DMS 273 treated with DMSO at 0.1 percent for 48 hours (cell line): ENCODE measurements around the gene DNAJB1.
"Not testable (repeated sequence)": the region's sequence is repeated elsewhere in the genome, so short reads cannot be mapped to it uniquely, and the experiment has no call there.

ENCODE experiments used
- DNase-seq: peaks from one replicate; lab custom pipeline; 2025; lab: John Stamatoyannopoulos, UW

The DNAJB1 gene

DNA sequence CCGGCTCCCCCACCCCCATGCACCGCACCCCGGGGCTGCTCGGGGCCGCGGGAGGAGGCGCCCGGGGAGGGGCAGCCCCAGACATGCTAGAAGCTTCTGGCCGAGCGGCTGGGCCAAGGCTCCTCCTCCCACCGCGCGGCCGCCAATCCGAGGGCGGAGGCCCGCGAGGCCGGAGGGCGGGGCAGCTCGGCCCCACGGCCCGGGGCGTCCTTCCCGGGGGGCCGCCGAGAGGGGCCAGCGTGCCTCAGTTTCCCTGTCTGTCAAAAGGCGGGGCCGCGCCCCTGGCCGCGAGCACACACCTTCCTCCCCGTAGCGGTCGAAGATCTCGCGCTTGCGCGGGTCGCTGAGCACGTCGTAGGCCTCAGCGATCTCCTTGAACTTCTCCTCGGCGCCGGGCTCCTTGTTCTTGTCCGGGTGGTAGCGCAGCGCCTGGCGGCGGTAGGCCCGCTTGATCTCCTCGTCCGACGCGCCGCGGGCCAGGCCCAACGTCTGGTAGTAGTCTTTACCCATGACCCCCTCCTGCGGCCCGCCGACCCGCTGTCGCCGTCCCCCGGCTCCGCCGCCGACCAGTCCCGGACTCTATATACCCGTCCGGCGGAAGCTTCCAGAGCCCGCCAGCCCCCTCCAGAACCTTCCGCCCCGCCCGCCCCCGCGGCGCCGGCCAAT is at the start of gene DNAJB1:
TSS of gene DNAJB1 (minus strand) at position 558 of the 666 bp plus-strand sequence. CDS start at position 510, 48 bp downstream.
- no peak for DNase-seq

DNA sequence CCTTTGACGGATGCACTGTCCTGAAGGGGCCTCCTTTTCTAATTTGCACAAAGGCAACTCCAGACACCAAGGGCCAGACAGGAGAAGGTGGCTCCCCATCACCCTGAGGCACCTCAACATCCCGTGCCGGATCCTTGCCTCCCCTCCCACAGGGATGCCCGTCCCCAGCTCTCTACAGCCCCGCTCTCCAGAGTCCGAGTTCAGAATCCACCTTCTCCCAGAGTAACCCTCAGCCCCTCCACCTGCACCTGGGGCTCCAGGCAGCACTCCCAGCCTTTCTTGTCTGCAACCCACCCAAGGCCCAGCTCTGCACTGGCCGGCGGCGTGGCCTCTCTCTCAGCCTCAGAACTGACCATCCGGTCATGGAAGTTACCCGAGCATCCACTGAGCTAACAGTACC is 48.9 kb upstream of the DNAJB1 start:
- no peak for DNase-seq

GRCh38 chr19:14566712-14567077 is 48.5 kb upstream of the DNAJB1 start:
- DNase-seq = no peak

DNA sequence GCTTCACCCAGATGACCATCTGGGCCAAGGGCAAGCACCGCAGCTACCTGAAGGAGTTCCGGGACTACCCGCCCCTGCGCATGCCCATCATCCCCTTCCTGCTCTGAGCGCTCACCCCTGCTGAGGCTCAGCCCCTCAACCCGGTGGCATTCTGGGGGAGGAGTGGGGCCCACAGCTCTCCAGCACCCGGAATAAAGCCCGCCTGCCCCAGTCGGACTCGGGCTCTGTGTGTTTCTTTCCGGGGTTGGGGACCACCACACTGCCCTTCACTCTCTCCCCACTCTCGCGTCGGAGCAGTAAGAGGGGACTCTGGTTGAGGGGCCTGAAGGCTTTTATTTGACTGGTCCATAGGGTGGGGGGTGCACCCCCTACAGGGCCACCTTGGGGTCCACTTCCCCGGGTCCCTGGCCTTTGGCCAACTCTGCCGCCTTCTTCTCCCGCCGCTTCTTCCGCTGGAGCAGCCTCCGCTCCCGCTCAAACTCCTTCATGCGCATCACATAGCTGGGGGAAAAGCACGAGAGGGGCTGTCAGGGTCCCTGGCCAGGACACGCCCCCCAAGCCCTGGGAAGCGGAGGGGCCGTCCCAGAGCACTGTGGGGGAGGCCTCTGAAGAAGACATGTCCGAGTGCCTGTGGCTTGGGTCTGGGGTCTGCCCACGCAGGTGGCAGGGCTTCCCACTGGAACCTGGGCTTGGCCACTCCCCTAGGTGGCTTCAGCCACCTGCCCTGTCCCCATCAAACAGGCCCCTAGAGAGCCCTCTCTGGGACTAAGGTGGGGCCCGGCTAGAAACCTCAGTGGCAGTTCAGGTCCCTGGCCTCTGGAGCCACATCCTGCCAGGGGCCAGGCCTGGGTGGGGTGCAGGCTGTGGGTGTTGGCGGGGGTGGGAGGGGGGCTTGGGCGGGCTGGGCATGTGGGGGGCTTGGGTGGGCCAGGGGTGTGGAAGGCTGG is 47.8 kb upstream of the DNAJB1 start:
- no peak for DNase-seq

GRCh38 chr19:14565298-14565679 is 47.1 kb upstream of the DNAJB1 start:
- no peak for DNase-seq

DNA sequence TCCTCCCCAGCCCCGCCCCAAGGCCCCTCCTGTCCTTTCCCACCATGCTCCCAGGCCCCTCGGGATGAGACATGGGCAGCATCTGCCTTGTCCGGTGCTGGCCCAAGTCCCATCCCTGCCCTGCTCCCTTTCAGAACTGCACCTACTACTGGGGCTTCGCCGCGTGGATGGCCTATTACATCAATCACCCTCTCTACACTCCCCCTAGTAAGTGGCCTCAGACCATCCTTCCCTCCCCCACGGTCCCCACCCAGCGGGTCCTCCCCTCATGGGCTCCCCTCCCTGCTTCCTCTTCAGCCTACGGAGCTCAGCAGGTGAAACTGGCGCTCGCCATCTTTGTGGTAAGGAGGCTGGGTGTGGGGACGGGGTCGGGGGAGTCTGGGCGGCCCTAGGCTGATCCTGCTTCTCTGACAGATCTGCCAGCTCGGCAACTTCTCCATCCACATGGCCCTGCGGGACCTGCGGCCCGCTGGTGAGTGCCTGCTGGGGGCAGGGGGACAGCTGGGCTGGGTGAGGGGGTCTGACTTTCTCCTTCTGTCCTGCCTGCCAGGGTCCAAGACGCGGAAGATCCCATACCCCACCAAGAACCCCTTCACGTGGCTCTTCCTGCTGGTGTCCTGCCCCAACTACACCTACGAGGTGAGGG is 46.6 kb upstream of the DNAJB1 start:
- DNase-seq = not testable (repeated sequence)

DNA sequence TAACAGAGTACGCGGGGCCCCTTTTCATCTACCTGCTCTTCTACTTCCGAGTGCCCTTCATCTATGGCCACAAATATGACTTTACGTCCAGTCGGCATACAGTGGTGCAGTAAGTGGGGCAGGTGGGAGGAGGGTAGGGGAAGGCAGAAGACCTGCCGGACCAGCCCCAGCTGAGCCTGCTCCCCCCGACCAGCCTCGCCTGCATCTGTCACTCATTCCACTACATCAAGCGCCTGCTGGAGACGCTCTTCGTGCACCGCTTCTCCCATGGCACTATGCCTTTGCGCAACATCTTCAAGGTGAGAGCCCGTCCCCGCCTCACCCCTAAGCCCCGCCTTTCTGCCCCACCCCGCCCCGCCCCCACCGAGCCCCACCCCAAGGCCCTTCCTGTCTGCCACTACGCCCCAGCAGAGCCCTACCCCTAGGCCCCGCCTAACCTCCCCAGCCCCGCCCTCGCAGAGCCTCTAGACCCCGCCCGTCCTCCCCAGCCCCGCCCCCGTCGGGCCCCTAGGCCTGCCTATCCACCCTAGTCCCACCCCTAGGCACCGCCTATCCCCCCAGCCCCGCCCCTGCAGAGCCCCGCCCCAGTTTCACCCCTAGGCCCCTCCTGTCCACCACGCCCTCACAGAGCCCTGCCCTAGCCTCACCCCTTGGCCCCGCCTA is 45.9 kb upstream of the DNAJB1 start:
- DNase-seq = no peak

DNA sequence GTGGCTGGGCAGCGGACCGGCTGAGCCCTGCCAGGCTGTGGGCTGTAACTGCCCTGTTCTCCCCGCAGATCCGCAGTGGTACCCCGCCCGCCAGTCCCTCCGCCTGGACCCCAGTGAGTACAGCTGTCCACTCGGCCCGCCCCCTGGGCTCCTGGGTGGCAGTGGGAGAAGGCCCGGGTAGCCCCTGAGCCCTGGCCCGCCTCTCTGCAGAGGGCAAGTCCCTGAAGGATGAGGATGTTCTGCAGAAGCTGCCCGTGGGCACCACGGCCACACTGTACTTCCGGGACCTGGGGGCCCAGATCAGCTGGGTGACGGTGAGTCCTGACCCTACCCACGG is 45.4 kb upstream of the DNAJB1 start:
- no peak for DNase-seq

DNA sequence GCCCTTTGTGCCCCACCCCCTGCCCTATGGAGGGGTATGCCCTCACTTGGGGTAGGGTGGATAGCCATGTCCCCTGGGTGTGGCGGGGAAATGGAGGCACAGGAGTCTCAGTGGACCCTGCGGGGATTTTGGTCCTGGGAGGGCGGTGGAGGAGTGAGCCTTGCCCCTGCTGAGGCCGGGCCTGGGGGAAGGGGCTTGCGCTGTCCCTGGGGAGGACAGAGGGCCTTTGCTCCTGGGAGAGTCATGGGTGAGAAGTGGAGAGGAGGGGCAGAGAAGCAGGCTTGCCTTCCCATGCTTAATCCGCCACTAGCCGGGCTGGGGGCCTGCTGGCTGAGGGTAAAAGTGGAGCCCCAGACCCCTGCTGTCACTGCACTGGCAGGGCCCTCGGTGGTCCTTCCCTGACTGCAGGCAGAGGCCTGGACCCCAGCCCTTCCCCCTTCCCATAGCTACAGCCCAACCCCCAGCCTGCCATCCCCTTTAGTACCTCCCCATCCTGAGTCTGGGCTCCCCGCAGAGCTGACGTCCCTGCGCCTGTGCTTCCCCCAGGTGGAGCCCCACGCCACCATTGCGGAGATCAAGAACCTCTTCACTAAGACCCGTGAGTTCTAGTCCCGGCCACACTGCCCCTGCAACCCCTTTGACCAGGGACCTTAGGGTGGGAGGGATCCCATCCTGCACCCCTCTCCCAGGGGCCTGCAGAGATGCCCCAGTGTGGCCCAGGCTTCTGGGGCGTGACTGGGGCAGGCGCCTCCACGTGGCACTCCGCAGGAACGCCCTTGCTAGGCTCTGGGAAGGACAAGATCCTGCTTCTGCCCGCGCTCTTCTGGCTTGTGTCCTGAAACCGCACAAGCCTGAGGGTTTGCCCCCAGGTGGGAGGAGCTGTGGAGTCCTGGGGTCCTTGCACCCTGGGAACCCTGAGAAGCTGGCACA is 44.7 kb upstream of the DNAJB1 start:
- DNase-seq = no peak

GRCh38 chr19:14561847-14562351 is 43.7 kb upstream of the DNAJB1 start:
- DNase-seq = no peak

DNA sequence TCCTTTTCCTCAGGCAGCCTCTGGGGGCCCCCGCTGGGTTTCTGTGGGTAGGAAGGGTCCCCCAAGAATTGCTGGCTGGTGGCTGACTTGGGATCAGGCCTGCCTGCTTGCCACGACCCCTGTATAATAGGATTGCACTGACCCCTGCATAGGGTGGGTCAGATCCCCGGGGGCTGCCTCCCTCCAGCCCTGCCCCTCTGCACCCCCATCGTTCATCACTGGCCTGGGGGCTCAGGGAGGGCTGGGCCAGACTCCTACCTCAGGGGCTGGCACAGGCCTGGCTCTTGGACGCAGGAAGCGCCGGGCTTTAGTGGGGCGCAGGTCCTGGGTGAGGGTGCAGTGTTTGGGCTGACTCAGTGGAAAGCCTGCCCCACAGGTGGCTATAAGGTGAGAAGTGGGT is 43.1 kb upstream of the DNAJB1 start:
- DNase-seq = no peak

DNA sequence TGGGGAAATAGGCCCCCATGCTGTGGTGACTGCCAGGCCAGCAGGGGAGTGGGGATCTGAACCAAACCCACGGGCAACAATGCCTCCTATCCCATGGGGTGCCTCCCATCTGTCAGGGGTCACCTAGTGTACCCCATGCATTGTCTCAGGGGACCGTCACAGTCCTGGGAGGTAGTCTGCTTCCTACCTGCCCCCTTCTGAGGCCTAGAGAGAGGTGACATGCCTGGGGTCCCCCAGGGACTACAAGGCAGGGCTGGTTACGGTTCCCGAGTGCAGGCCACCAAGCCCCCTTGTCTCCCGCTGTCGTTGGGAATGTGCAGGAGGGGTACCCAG is 42.5 kb upstream of the DNAJB1 start:
- no peak for DNase-seq

DNA sequence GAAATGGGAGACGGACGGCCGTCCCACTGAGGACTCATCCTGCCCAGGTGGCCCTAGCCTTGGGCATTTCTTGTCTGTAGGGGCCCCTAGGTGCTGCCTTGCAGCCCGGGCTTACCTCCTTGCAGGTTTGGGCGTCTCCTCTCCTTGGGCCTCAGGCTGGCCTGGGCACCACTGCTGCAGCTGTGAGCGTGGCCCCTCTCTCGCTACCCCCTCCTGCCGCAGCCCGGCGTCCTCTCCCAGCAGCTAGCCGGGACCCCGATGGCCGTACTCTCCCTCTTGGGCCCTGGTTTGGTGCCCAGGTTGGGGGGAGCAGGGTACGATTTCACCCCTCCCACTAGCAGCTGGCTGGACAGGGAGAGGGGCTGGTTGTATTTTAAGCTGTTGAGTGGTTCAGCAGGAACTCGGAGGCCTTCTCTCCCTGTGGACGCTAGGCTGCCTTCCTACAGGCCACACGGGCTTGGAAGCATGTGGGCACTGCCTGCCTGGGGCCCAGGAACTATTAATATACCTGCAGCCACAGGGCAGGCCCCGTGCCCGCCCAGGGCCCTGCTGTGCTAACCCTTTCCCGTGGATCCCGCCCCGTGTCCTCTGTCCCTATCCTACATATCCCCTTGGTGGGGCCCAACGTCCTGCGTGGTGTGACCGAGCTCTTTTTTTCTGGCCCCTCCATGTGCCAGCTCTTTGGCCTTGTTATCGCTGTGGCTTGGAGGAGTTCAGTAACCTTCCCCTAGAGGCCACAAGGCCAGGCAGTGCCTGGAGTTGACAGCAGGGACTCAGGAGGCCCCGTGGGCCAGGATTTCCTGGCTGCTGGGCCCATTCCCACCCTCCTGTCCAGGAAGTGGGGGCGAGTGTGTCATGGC is 41.9 kb upstream of the DNAJB1 start:
- DNase-seq = no peak

GRCh38 chr19:14558370-14559066 is 40.3 kb upstream of the DNAJB1 start:
- DNase-seq = no peak

DNA sequence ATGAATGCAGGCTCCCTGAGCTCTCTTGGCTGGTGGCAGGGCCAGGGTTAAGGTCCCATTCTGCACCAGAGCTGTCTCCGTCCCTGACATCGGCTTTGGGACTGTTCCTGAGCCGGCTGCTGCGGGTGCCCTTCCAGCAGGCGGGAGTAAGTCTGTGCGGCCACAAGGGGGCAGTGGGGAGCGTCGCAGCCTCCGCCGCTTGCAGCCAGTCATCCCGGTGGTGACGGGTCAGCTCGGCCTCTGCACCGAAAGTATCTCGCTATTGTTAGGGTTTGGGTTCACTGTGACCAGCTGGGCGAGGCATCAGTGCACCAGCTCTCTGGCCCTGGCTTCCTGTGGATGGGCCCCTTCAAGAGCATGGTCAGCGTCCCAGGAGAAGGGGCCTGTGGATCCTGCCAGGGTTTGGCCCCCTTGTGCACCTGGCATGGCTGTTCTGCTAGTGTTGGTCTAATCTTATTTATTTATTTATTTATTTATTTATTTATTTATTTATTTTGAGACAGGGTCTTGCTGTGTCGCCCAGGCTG is 38.5 kb upstream of the DNAJB1 start:
- DNase-seq = no peak

GRCh38 chr19:14555918-14556661 is 37.9 kb upstream of the DNAJB1 start:
- no peak for DNase-seq

GRCh38 chr19:14554382-14554812 is 36.2 kb upstream of the DNAJB1 start:
- no peak for DNase-seq

GRCh38 chr19:14553939-14554243 is 35.7 kb upstream of the DNAJB1 start:
- DNase-seq = no peak
